ENCODE data around the gene EXOG.

- TF ChIP-seq POLR2A (IDR thresholded peaks at IDR 0.05) (no peak), CTCF (IDR thresholded peaks at IDR 0.05) (no peak)
Measured at GRCh38 chr3:38450853-38451252, 45.3 kb upstream of the EXOG start.
